ENCODE measurements around the gene ENTPD2. TPM values are rescaled to one million over a fixed set of nuclear protein-coding genes. Genes with fewer than 3 reads are reported as not detected.

The ENTPD2 gene
- total RNA-seq, 4 donors from 2014 or later: not detected

DNA sequence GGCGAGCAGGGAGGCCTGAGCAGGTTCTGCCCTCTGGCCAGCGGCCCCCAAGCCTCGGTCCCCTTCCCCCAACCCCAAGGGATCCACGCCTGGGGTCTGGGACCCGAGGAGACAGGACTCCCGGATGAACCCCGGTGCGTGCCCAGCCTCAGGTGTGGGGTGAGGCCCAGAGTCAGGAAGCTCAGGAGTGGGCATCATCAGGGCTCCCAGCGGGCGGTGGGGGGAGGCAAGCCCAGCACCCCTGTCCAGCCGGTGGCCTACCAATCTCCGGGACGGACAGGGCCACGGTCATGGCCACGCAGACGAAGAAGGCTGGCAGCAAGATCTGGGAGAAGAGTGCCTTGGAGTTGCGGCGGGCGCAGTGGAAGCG, 40.3 kb downstream of the ENTPD2 start:
- no peak for TF ChIP-seq CTCF (IDR thresholded peaks at IDR 0.05; ENCODE audit: low read depth)

GRCh38 chr9:137012694-137013570, 40.9 kb downstream of the ENTPD2 start:
- TF ChIP-seq CTCF (IDR thresholded peaks at IDR 0.05; ENCODE audit: low read depth): no peak

DNA sequence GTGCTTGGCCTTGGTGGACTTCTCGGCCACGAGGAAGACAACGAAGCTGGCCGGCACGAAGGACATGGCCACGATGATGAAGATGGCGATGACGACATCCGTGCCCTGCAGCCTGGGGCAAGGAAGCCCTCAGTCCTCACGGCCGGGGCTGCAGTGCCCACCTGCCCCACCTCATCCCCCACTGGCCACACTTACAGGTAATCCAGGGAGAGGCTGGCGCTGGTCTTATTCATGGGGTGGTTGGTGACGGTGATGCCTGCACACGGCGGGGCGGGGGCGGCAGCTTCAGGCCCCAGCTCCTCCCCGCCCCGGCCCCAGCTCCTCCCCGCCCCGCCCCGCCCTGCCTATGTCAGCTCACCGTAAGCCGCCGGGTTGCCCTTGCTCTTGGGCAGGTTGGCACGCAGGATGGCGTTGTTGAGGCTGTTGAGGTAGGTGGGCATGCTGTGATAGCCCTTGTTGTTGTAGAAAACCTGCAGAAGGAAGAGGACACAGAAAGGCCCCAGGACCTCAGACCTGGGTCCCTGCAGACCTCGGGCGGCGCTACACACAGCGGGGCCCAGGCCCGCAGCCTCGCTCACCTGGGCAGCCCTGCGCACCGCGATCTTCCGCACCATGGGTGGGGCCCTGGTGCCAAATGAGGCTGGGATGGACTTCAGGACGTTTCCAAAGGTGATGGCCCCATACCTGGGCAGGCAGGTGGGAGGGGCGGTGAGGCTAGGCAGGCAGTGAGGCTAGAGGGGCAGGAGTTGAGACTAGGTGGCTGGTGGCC, 41.8 kb downstream of the ENTPD2 start:
- TF ChIP-seq CTCF (IDR thresholded peaks at IDR 0.05; ENCODE audit: low read depth): no peak

GRCh38 chr9:137011156-137011555, 42.7 kb downstream of the ENTPD2 start:
- no peak for TF ChIP-seq CTCF (IDR thresholded peaks at IDR 0.05; ENCODE audit: low read depth)

DNA sequence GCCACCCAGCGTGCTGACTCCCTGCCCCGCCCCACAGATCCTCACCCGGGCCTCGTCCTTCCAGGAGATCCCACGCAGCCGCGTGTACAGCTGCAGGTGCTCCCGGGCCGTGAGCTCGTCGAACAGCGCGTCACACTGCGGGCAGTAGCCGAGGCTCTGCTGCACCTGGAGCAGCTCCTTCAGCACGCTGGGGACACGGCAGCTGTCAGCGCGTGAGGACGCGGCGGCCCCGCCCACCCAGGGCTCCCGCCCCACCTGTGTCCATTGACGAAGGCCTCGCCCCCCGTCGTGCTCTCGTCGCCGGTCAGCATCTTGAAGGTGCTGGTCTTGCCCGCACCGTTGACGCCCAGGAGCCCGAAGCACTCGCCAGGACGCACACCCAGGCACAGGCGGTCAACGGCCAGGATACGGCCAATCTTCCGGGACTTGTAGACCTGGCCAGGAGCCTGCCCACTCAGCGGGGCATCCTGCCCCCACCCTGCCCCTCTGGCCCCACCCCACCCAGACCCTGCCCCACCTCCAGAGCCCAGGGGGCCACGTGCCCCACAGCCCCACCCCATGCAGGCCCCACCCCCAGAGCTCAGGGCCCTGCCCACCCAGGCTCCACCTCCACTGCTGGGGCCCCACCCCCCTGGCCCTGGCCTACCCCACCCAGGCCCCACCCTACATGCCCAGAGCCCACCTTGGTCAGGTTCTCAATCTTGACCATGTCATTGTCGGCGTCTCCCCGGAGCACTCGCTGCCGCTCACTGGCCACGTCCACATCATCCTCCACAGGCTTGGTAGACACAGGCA, 43.7 kb downstream of the ENTPD2 start:
- TF ChIP-seq CTCF (IDR thresholded peaks at IDR 0.05; ENCODE audit: low read depth): no peak

DNA sequence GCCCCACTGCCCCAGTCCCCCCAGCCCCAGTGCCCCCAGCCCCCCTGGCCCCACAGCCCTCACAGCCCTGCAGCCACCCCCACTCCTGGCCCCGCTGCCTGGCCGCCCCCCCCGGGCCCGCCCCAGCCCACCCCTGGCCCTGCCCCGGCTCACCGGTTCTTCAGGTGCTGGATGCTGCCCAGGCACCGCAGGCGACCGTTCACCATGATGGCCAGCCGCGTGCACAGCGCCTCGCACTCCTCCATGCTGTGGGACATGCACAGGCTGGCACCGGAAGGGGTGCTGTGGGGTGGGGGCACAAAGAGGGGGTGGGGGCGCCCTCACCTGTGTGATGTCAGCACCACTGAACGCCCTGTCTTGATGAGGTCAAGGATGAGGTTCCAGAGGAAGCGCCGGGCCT, 44.6 kb downstream of the ENTPD2 start:
- no peak for TF ChIP-seq CTCF (IDR thresholded peaks at IDR 0.05; ENCODE audit: low read depth)
